A673 (cell line): ENCODE measurements around the gene AP3S1. TPM values are rescaled to one million over a fixed set of nuclear protein-coding genes. Genes with fewer than 3 reads are reported as not detected.

Experiments used
- BruUV-seq: library from RNA; stranded (reverse); fragments of 400-500 nt; replicated peaks from 2 replicates; lab custom pipeline; 2021; lab: Mats Ljungman, UMichigan
- CTCF ChIA-PET: fragments of 300-600 bp; sonication (Branson Sonifier 250); formaldehyde crosslinking; loops from one replicate; lab custom pipeline; 2022; ENCODE audit warnings: antibody characterized with exemption; lab: Charles Lee
- POLR2A ChIA-PET: fragments of 300-600 bp; sonication (Branson Sonifier 250); formaldehyde crosslinking; loops from one replicate; lab custom pipeline; 2022; ENCODE audit warnings: antibody characterized with exemption; ENCODE audit not compliant: low non-redundant PET; lab: Charles Lee
- DNase-seq: peaks from one replicate; pipeline ENCODE4 v3.0.0-alpha.2; 2015; ENCODE audit warnings: low spot score
- H3K27ac ChIP-seq: fragments of 200-600 bp; sonication (generic); 2 replicates; pipeline ENCODE4 v1.5.1; 2016; ENCODE audit warnings: mixed run types, low read depth, mild to moderate bottlenecking, mixed read lengths, antibody characterized with exemption, low read length; ENCODE audit not compliant: poor library complexity, severe bottlenecking
- H3K27me3 ChIP-seq: fragments of 200-600 bp; sonication (generic); replicated peaks from 2 replicates; pipeline ENCODE4 v1.6.1; 2017; ENCODE audit warnings: mixed run types, low read depth, mild to moderate bottlenecking, mixed read lengths, antibody characterized with exemption, low read length; ENCODE audit not compliant: insufficient read depth, poor library complexity
- H3K36me3 ChIP-seq: fragments of 200-600 bp; sonication (generic); 2 replicates; pipeline ENCODE4 v1.6.1; 2016; ENCODE audit warnings: mixed run types, mild to moderate bottlenecking, mixed read lengths, antibody characterized with exemption, low read length; ENCODE audit not compliant: insufficient read depth, poor library complexity, severe bottlenecking
- H3K4me1 ChIP-seq: fragments of 200-600 bp; sonication (generic); 2 replicates; pipeline ENCODE4 v1.6.1; 2017; ENCODE audit warnings: mixed run types, mild to moderate bottlenecking, mixed read lengths, antibody characterized with exemption, low read length; ENCODE audit not compliant: insufficient read depth, poor library complexity, severe bottlenecking
- H3K4me3 ChIP-seq: fragments of 200-600 bp; sonication (generic); 2 replicates; pipeline ENCODE4 v1.5.1; 2016; ENCODE audit warnings: low read depth, mixed run types, mild to moderate bottlenecking, mixed read lengths, low read length; ENCODE audit not compliant: poor library complexity, severe bottlenecking
- H3K9me3 ChIP-seq: fragments of 200-600 bp; sonication (generic); 2 replicates; pipeline ENCODE4 v1.6.1; 2016; ENCODE audit warnings: mixed run types, low read depth, mild to moderate bottlenecking, mixed read lengths, antibody characterized with exemption, low read length; ENCODE audit not compliant: poor library complexity, severe bottlenecking
- EZH2 ChIP-seq: fragments of 200-600 bp; sonication (generic); IDR thresholded peaks from 2 replicates; pipeline ENCODE4 v1.6.1; 2017; ENCODE audit warnings: borderline replicate concordance, low read depth, mild to moderate bottlenecking, mixed read lengths, antibody characterized with exemption, low read length; ENCODE audit not compliant: poor library complexity, severe bottlenecking
- intact Hi-C: fragments of 100-400 bp; cut with micrococcal nuclease; formaldehyde crosslinking; loops from one replicate; pipeline ENCODE4 v1.10.0; 2022; ENCODE audit not compliant: unreplicated experiment
- total RNA-seq: library from RNA; stranded (reverse); gene quantifications from 2 replicates; pipeline ENCODE4 v1.2.3, GENCODE V29; 2021
- TF ChIP-seq, protein P1 (sequence below): fragments of 300-800, 200-600 bp; sonication (generic); conservative IDR thresholded peaks from 2 replicates; pipeline ENCODE4 v1.5.1; 2017; ENCODE audit warnings: low read depth, mild to moderate bottlenecking, antibody characterized with exemption, low read length, moderate library complexity, mixed read lengths

Gene AP3S1
- total RNA-seq, 1 experiment from 2014 or later: 66.9 TPM

DNA sequence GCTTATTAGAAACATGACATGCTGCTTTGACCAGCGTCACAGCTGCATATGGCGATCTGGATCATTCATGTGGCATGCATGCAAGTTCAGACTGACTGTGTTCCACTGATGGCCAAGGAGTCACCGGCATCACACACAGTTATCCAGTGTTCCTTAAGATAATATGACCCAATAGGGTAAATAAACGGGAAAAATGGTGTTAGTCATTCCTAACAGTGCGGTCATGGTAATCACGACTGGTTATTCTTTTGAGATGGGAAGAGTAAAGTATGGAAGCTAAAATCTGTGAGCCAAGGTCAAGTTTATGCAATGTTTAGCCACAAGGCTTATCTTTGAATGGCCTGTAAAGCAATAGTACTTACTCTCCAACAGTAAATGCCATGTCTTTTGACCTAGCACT, 91.3 kb downstream of the AP3S1 start:
- CTCF ChIA-PET: no interaction called here
- POLR2A ChIA-PET: no interaction called here
- no peak for DNase-seq
- no peaks in the 10 kb centered on the region for H3K4me1 ChIP-seq
- H3K36me3 ChIP-seq: no peaks in the 10 kb centered on the region
- no peak overlapping the region for H3K27ac ChIP-seq
- no peaks in the 10 kb centered on the region for H3K9me3 ChIP-seq
- no peak for TF ChIP-seq EZH2
- TF ChIP-seq, protein P1, sequence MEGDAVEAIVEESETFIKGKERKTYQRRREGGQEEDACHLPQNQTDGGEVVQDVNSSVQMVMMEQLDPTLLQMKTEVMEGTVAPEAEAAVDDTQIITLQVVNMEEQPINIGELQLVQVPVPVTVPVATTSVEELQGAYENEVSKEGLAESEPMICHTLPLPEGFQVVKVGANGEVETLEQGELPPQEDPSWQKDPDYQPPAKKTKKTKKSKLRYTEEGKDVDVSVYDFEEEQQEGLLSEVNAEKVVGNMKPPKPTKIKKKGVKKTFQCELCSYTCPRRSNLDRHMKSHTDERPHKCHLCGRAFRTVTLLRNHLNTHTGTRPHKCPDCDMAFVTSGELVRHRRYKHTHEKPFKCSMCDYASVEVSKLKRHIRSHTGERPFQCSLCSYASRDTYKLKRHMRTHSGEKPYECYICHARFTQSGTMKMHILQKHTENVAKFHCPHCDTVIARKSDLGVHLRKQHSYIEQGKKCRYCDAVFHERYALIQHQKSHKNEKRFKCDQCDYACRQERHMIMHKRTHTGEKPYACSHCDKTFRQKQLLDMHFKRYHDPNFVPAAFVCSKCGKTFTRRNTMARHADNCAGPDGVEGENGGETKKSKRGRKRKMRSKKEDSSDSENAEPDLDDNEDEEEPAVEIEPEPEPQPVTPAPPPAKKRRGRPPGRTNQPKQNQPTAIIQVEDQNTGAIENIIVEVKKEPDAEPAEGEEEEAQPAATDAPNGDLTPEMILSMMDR: no peak
- intact Hi-C loops: no loop called here
- no TSS peak for BruUV-seq
- no peaks in the 10 kb centered on the region for H3K27me3 ChIP-seq
- H3K4me3 ChIP-seq: no peak overlapping the region

DNA sequence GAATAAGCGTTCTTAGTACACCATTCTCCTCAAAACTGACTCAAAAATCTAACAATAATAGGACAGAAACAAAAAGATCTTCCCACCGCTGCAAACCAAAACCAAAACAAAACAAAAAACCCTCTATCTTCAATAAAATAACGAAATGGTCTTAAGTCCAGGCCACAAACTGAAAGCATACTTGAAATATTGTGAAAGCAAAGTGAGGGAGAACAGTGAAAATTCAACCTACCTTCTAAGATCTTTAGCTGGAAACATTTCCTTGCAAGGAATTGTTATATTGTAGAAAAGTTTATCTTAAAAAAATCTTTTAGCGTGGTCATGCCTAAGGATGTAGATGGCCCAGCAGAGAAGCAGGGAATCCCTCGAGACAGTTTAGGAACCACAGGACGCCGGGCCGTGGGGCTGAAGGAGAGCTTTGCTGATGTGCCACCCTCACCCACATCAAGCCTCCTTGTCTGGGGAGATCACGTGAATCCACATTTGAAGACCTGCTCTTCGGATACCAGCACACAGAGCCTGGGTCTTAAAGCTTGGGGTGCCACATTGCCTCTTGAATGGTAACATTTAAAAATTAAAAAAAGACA, 92.7 kb downstream of the AP3S1 start:
- POLR2A ChIA-PET: no interaction called here
- Histone ChIP-seq H3K36me3 (no peaks in the 10 kb centered on the region), H3K27me3 (no peaks in the 10 kb centered on the region), H3K4me3 (no peak overlapping the region), H3K9me3 (no peaks in the 10 kb centered on the region), H3K4me1 (no peaks in the 10 kb centered on the region), H3K27ac (no peak overlapping the region)
- CTCF ChIA-PET: no interaction called here
- TF ChIP-seq EZH2: no peak
- TF ChIP-seq, protein P1: no peak
- intact Hi-C loops: no loop called here
- no TSS peak for BruUV-seq
- DNase-seq: no peak

DNA sequence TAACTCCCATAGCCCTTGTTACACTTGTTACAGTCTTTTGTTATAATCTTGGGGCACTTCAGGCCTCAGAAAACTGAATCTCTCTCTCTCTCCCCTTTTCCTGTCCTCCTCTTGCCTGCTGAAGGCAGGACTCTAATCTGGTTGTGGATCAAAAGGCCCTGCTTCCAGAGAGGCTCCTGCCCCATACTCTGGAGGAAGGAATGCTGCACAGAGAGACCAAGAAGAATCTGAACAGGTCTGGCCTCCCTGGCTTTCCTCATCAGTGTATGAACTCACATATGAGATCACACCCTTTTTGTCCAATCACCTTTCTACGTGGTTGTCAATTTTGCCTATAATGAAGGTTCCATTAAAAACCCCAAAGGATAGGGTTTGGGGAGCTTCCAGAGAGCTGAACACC, 94.3 kb downstream of the AP3S1 start:
- CTCF ChIA-PET: no interaction called here
- no peak for DNase-seq
- Histone ChIP-seq H3K4me1 (no peaks in the 10 kb centered on the region), H3K9me3 (no peaks in the 10 kb centered on the region), H3K4me3 (no peak overlapping the region), H3K27me3 (no peaks in the 10 kb centered on the region), H3K27ac (no peak overlapping the region), H3K36me3 (no peaks in the 10 kb centered on the region)
- intact Hi-C loops: no loop called here
- TF ChIP-seq, protein P1: no peak
- TF ChIP-seq EZH2: no peak
- BruUV-seq: no TSS peak
- POLR2A ChIA-PET: no interaction called here
